Esophagus muscularis mucosa (tissue), 3 donors: ENCODE results near the gene PRKCE.

Experiments used
- EP300 ChIP-seq: sonication (generic); formaldehyde crosslinking; IDR thresholded peaks from one replicate; pipeline ENCODE4 v1.6.1; 2017; ENCODE audit warnings: antibody characterized with exemption
- TF ChIP-seq, protein P1 (sequence below), 3 experiments: fragments of 200-600 bp in 2 of 3; fragments of 450-650 bp in 1 of 3; sonication (generic) in 2 of 3; IDR thresholded peaks; one replicate each; pipeline ENCODE4 v1.5.1; 2017 to 2019; ENCODE audit warnings: antibody characterized with exemption in 3 of 3, mild to moderate bottlenecking in 2 of 3, moderate library complexity in 1 of 3

DNA sequence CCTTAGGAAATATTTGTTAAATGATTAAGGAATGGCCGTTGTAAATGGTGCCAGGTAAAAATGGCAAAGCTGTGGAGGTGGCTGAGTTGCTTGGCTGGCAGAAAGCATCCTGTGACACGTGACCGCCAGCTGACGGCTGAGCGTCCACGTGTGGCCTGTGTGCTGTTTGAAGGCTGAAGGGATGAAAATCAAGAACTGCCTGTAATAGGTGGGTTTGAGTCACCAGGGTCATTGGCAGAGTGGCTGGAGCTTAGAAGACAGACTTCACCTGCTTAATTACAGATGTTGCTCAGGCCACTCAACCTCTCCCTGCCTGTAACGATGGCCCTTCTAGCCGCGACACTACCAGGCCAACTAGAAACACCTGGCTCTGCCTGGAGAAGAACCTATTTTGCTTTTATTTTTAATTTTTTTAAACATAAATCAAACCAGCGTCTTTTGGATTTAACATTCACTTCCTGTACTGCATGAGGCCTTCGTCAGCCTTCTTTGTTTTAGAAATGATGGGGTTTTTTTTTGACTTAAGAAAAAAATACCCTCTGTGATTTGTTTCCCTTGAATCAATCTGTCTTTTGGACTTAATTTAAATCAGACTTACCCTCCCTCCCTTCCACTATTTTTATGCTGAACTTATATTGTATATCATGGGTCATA, 206.5 kb downstream of the PRKCE start:
- TF ChIP-seq EP300 = no peak
- TF ChIP-seq, protein P1, sequence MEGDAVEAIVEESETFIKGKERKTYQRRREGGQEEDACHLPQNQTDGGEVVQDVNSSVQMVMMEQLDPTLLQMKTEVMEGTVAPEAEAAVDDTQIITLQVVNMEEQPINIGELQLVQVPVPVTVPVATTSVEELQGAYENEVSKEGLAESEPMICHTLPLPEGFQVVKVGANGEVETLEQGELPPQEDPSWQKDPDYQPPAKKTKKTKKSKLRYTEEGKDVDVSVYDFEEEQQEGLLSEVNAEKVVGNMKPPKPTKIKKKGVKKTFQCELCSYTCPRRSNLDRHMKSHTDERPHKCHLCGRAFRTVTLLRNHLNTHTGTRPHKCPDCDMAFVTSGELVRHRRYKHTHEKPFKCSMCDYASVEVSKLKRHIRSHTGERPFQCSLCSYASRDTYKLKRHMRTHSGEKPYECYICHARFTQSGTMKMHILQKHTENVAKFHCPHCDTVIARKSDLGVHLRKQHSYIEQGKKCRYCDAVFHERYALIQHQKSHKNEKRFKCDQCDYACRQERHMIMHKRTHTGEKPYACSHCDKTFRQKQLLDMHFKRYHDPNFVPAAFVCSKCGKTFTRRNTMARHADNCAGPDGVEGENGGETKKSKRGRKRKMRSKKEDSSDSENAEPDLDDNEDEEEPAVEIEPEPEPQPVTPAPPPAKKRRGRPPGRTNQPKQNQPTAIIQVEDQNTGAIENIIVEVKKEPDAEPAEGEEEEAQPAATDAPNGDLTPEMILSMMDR (IDR thresholded peaks at IDR 0.05) = no peak
